Tongue (tissue), 2 donors: ENCODE results near the gene C1QTNF8. TPM values are rescaled to one million over a fixed set of nuclear protein-coding genes. Genes with fewer than 3 reads are reported as not detected.

Experiments
- DNase-seq: peaks from one replicate; pipeline ENCODE4 v3.0.0-alpha.2; 2015
- total RNA-seq: library from RNA; depleted of rRNA; stranded (reverse); fragments of >200 nt; gene quantifications from one replicate; pipeline ENCODE4 v1.2.3, GENCODE V29; 2014

Gene C1QTNF8
- total RNA-seq, 1 donor from 2014 or later, result not detected

- DNase-seq, result peak; percentile 95
Measured at GRCh38 chr16:1045310-1045992, 50.6 kb downstream of the C1QTNF8 start.

- no peak for DNase-seq
Measured at GRCh38 chr16:1044460-1045309, 51.4 kb downstream of the C1QTNF8 start.

- peak; percentile 85 for DNase-seq
Measured at GRCh38 chr16:1043881-1044451, 52.1 kb downstream of the C1QTNF8 start.

- DNase-seq, result peak; percentile 85
Measured at GRCh38 chr16:1042866-1043265, 53.2 kb downstream of the C1QTNF8 start.

GRCh38 chr16:1042049-1042744 is 53.8 kb downstream of the C1QTNF8 start:
- peak; percentile 91 for DNase-seq

GRCh38 chr16:1040346-1040745 is 55.7 kb downstream of the C1QTNF8 start:
- DNase-seq, result no peak

- DNase-seq, result no peak
Measured at GRCh38 chr16:1039762-1040161, 56.3 kb downstream of the C1QTNF8 start.

- DNase-seq, result no peak
Measured at GRCh38 chr16:1038932-1039331, 57.1 kb downstream of the C1QTNF8 start.

Other genes with a start within 250 kb of the C1QTNF8 start
- gene LMF1, start 125.3 kb downstream of the C1QTNF8 start, total RNA-seq, result 40.6 TPM
- gene SOX8, start 114.5 kb downstream of the C1QTNF8 start, total RNA-seq, result 55.6 TPM
- 0.72 TPM for gene SSTR5, start 23.5 kb downstream of the C1QTNF8 start, total RNA-seq
- gene CACNA1H, start 56.9 kb upstream of the C1QTNF8 start, total RNA-seq, result 40.3 TPM
- not detected for gene TPSG1, start 129.0 kb upstream of the C1QTNF8 start, total RNA-seq
- 5.8 TPM for gene TPSB2, start 133.9 kb upstream of the C1QTNF8 start, total RNA-seq
- gene TPSAB1, start 144.5 kb upstream of the C1QTNF8 start, total RNA-seq, result 4.5 TPM
- 0.51 TPM for gene TPSD1, start 159.8 kb upstream of the C1QTNF8 start, total RNA-seq
- 50.9 TPM for gene UBE2I, start 213.4 kb upstream of the C1QTNF8 start, total RNA-seq
- gene BAIAP3, start 237.4 kb upstream of the C1QTNF8 start, total RNA-seq, result 2.4 TPM